Adrenal gland (tissue), 12 donors: Measurements from ENCODE around the gene PKP1. TPM values are rescaled to one million over a fixed set of nuclear protein-coding genes. Genes with fewer than 3 reads are reported as not detected.

ENCODE experiments used
- DNase-seq, 7 donors: peaks; one replicate each; pipeline ENCODE4 v3.0.0-alpha.2; 2019 to 2020
- H3K27ac ChIP-seq, 5 donors: fragments of 200-600 bp; sonication (generic) in 4 of 5; 1 replicate in 3 of 5; 2 replicates in 2 of 5; pipeline versions ENCODE4 v1.5.1 to v1.8.0; 2016 to 2020; ENCODE audit warnings: mild to moderate bottlenecking in 1 of 5
- H3K27me3 ChIP-seq: fragments of 200-600 bp; 2 replicates; pipeline ENCODE4 v1.8.0; 2021
- H3K36me3 ChIP-seq, 2 donors: fragments of 200-600 bp; replicated peaks in 1 of 2; 1 replicate in 1 of 2; 2 replicates in 1 of 2; pipeline versions ENCODE4 v1.5.1 to v1.8.0; 2018 to 2022
- H3K4me1 ChIP-seq, 2 donors: fragments of 200-600 bp; replicated peaks in 1 of 2; 1 replicate in 1 of 2; 2 replicates in 1 of 2; pipeline versions ENCODE4 v1.5.1 to v1.8.0; 2018 to 2021
- H3K4me3 ChIP-seq, 4 donors: fragments of 200-600 bp; sonication (generic) in 3 of 4; one replicate each; pipeline ENCODE4 v1.5.1; 2016 to 2018
- H3K9me3 ChIP-seq, 3 donors: fragments of 200-600 bp; sonication (generic) in 1 of 3; replicated peaks in 1 of 3; 1 replicate in 2 of 3; 2 replicates in 1 of 3; pipeline versions ENCODE4 v1.5.1 to v1.8.0; 2016 to 2021
- CTCF ChIP-seq, 6 experiments: fragments of 450-650 bp in 4 of 6; fragments of 200-600 bp in 2 of 6; sonication (generic) in 1 of 6; IDR thresholded peaks; 1 replicate in 5 of 6; 2 replicates in 1 of 6; pipeline versions ENCODE4 v1.5.1 to v1.8.0; 2016 to 2021; ENCODE audit warnings: antibody characterized with exemption in 6 of 6, mild to moderate bottlenecking in 2 of 6, moderate library complexity in 1 of 6
- POLR2A ChIP-seq, 2 donors: fragments of 450-650 bp; IDR thresholded peaks; one replicate each; pipeline ENCODE4 v1.6.1; 2017; ENCODE audit warnings: antibody characterized with exemption in 2 of 2, mild to moderate bottlenecking in 2 of 2, moderate library complexity in 1 of 2
- WGBS, 4 donors: extraction: QIAGEN DNeasy Blood & Tissue Kit in 2 of 4; methylation state at CpG; one replicate each; pipeline versions ENCODE4 v1.1.5 to v1.1.7; 2013 to 2017; 5-methylcytosine and 5-hydroxymethylcytosine counted together
- intact Hi-C, 2 donors: fragments of 100-400 bp; cut with DNase I; formaldehyde crosslinking; loops; one replicate each; pipeline versions ENCODE4 v1.14.1 to v1.15.0; 2022 to 2023
- polyA plus RNA-seq, 3 donors: library from polyadenylated mRNA; stranded (reverse); fragments of 200-250 nt in 2 of 3; fragments of 350-450 nt in 1 of 3; fragmentation: Illumina TruSeq in 1 of 3; extraction: RNeasy Lipid Tissue Mini Kit (QIAGEN cat#74804) in 1 of 3; gene quantifications; one replicate each; pipeline ENCODE4 v1.2.3, GENCODE V29; 2013 to 2014
- total RNA-seq, 9 donors: library from RNA; depleted of rRNA in 4 of 9; stranded (reverse); fragments of >200 nt in 4 of 9; fragments of 120-200 nt in 1 of 9; fragmentation: NEBNext Ultra II Directional in 1 of 9; extraction: Animal tissue kit (Norgen Biotek cat#: 25700) in 1 of 9; gene quantifications; one replicate each; pipeline versions ENCODE4 v1.1.0 to v1.2.4, GENCODE V29; 2013 to 2023
- donor health status: healthy with polysubstance abuse.
- donor health status: Bipolar disorder and iron deficiency.
- donor health status: DM: yes; HTN: yes; CAD: no.
- donor health status: DM: no; HTN: no; CAD: no.
- donor health status: DM: no; HTN: no; CAD: no.
- donor health status: DM: yes; HTN: yes; CAD: no.

PKP1 gene
- total and polyA plus RNA-seq, 12 donors = 0.06 to 0.98 (median 0.24) TPM; not detected in 2

- intact Hi-C loops = loop anchor here in 1 of 2 donors (5.0 kb wide), 1 partner anchor 101 kb away; no protein-coding TSS in a partner anchor
- 69 to 85% (median 81%) methylated on average over 4 of the region's 4 CpGs for WGBS, 4 donors
- Histone ChIP-seq H3K27ac (no peak overlapping the region), H3K27me3 (peaks cover 3% of the 10 kb centered on the region), H3K4me1 (no peaks in the 10 kb centered on the region), H3K9me3 (no peaks in the 10 kb centered on the region), H3K36me3 (no peaks in the 10 kb centered on the region), H3K4me3 (no peak overlapping the region)
- DNase-seq = no peak
- TF ChIP-seq POLR2A (IDR thresholded peaks at IDR 0.05) = no peak
- TF ChIP-seq CTCF (IDR thresholded peaks at IDR 0.05) = no peak
Measured at GRCh38 chr1:201358596-201358995, 75.3 kb downstream of the PKP1 start.

GRCh38 chr1:201359031-201359872 is 75.9 kb downstream of the PKP1 start:
- intact Hi-C loops = loop anchor here in 1 of 2 donors (5.0 kb wide), 1 partner anchor 102 kb away; no protein-coding TSS in a partner anchor
- no peaks in the 10 kb centered on the region for H3K4me1 ChIP-seq
- WGBS, 4 donors = 64 to 84% (median 81%) methylated on average over 18 of the region's 18 CpGs
- H3K27ac ChIP-seq = no peak overlapping the region
- no peaks in the 10 kb centered on the region for H3K27me3 ChIP-seq
- TF ChIP-seq CTCF (IDR thresholded peaks at IDR 0.05) = no peak
- no peak for TF ChIP-seq POLR2A (IDR thresholded peaks at IDR 0.05)
- no peaks in the 10 kb centered on the region for H3K36me3 ChIP-seq
- H3K4me3 ChIP-seq = no peak overlapping the region
- H3K9me3 ChIP-seq = no peaks in the 10 kb centered on the region
- no peak for DNase-seq

GRCh38 chr1:201359873-201360210 is 76.5 kb downstream of the PKP1 start:
- intact Hi-C loops = loop anchor here (2.0 to 5.0 kb wide), 2 partner anchors 103 to 105 kb away; no protein-coding TSS in a partner anchor
- Histone ChIP-seq H3K27me3 (no peaks in the 10 kb centered on the region), H3K36me3 (no peaks in the 10 kb centered on the region), H3K27ac (no peak overlapping the region), H3K9me3 (no peaks in the 10 kb centered on the region), H3K4me1 (no peaks in the 10 kb centered on the region), H3K4me3 (no peak overlapping the region)
- TF ChIP-seq CTCF (IDR thresholded peaks at IDR 0.05) = no peak
- TF ChIP-seq POLR2A (IDR thresholded peaks at IDR 0.05) = no peak
- WGBS, 4 donors = 82 to 96% (median 87%) methylated on average over 1 to 2 of the region's 2 CpGs
- DNase-seq = no peak

- intact Hi-C loops = loop anchor here in 1 of 2 donors (2.0 kb wide), 1 partner anchor 106 kb away; no protein-coding TSS in a partner anchor
- WGBS, 4 donors = 83 to 90% (median 87%) methylated on average over 6 to 7 of the region's 7 CpGs
Measured at GRCh38 chr1:201360486-201360885, 77.2 kb downstream of the PKP1 start.

More at GRCh38 chr1:201360486-201360885, 77.2 kb downstream of the PKP1 start:
- H3K27me3 ChIP-seq = no peaks in the 10 kb centered on the region
- H3K27ac ChIP-seq = no peak overlapping the region
- H3K9me3 ChIP-seq = no peaks in the 10 kb centered on the region
- DNase-seq = no peak
- no peak overlapping the region for H3K4me3 ChIP-seq
- no peaks in the 10 kb centered on the region for H3K36me3 ChIP-seq
- no peak for TF ChIP-seq POLR2A (IDR thresholded peaks at IDR 0.05)
- TF ChIP-seq CTCF (IDR thresholded peaks at IDR 0.05) = no peak
- H3K4me1 ChIP-seq = no peaks in the 10 kb centered on the region
